Panc1 (cell line): Measurements from ENCODE around the gene PRODH.

Experiments used
- CTCF ChIP-seq: fragments of 450-650 bp; IDR thresholded peaks from 2 replicates; pipeline ENCODE4 v1.5.1; 2017; ENCODE audit warnings: mild to moderate bottlenecking
- REST ChIP-seq, 2 experiments: IDR thresholded peaks; 2 replicates each; pipeline ENCODE4 v1.6.1; 2011 to 2012; ENCODE audit warnings: low read depth in 2 of 2, control low read depth in 1 of 2, low read length in 1 of 2, mild to moderate bottlenecking in 1 of 2, moderate library complexity in 1 of 2; ENCODE audit not compliant: insufficient read depth in 1 of 2

- TF ChIP-seq CTCF (no peak), REST (IDR thresholded peaks at IDR 0.05; ENCODE audit: insufficient read depth in 1 of 2, low read depth in 2 of 2, low read length in 1 of 2) (no peak)
These were observed 8.5 kb downstream of the PRODH start for GRCh38 chr22:18927573-18927972.
